ENCODE data around the gene CXXC1. TPM values are rescaled to one million over a fixed set of nuclear protein-coding genes. Genes with fewer than 3 reads are reported as not detected.

Gene CXXC1
- total and polyA plus RNA-seq, 7 donors, result 27.0 to 83.2 (median 49.0) TPM

GRCh38 chr18:50307400-50307737, 19.9 kb upstream of the CXXC1 start:
- TF ChIP-seq CTCF (IDR thresholded peaks at IDR 0.05) (no peak), EP300 (IDR thresholded peaks at IDR 0.05) (no peak), POLR2A (IDR thresholded peaks at IDR 0.05) (no peak), POLR2AphosphoS5 (IDR thresholded peaks at IDR 0.05) (no peak)
- Histone ChIP-seq H3K4me1 (peaks cover 0 to 11% (median 10%) of the 10 kb centered on the region in 4 donors), H3K9me3 (no peaks in the 10 kb centered on the region), H3K27ac (peak overlapping the region in 3 of 4 donors; percentile 33 to 45 (median 35)), H3K27me3 (peaks cover 0 to 13% (median 0%) of the 10 kb centered on the region in 3 donors), H3K4me3 (peak overlapping the region; percentile 26 to 52 (median 50)), H3K36me3 (no peaks in the 10 kb centered on the region)
- intact Hi-C loops (cut with DNase I), result loop anchor here (5.0 kb wide), 2 partner anchors 40 to 70 kb away; partner anchors contain the start of genes CFAP53 and SKA1
- 2 to 4% methylated on average over 8 of the region's 8 CpGs for WGBS, 2 donors
- no peak for DNase-seq

- Histone ChIP-seq H3K27ac (no peak overlapping the region), H3K4me1 (peaks cover 0 to 11% (median 10%) of the 10 kb centered on the region in 4 donors), H3K4me3 (peak overlapping the region in 2 of 4 donors; percentile 52), H3K27me3 (peaks cover 0 to 13% (median 0%) of the 10 kb centered on the region in 3 donors), H3K9me3 (no peaks in the 10 kb centered on the region), H3K36me3 (no peaks in the 10 kb centered on the region)
- DNase-seq, result no peak
- no peak for TF ChIP-seq POLR2A (IDR thresholded peaks at IDR 0.05)
- no peak for TF ChIP-seq POLR2AphosphoS5 (IDR thresholded peaks at IDR 0.05)
- no peak for TF ChIP-seq CTCF (IDR thresholded peaks at IDR 0.05)
- intact Hi-C loops (cut with DNase I), result loop anchor here (5.0 kb wide), 2 partner anchors 40 to 70 kb away; partner anchors contain the start of genes CFAP53 and SKA1
- 73 to 80% methylated on average over 8 of the region's 8 CpGs for WGBS, 2 donors
Observed at GRCh38 chr18:50306944-50307343, 19.5 kb upstream of the CXXC1 start.

- 57 to 69% methylated on average over 5 of the region's 5 CpGs for WGBS, 2 donors
- Histone ChIP-seq H3K27ac (no peak overlapping the region), H3K4me1 (peaks cover 0 to 14% (median 6%) of the 10 kb centered on the region in 4 donors), H3K36me3 (no peaks in the 10 kb centered on the region), H3K27me3 (peaks cover 8 to 50% (median 21%) of the 10 kb centered on the region in 3 donors), H3K9me3 (no peaks in the 10 kb centered on the region), H3K4me3 (no peak overlapping the region)
- no peak for DNase-seq
- intact Hi-C loops (cut with DNase I), result no loop called here
- TF ChIP-seq EP300 (IDR thresholded peaks at IDR 0.05) (no peak), POLR2AphosphoS5 (IDR thresholded peaks at IDR 0.05) (no peak), CTCF (IDR thresholded peaks at IDR 0.05) (no peak), POLR2A (IDR thresholded peaks at IDR 0.05) (no peak)
Observed at GRCh38 chr18:50301074-50301473, 13.6 kb upstream of the CXXC1 start.

GRCh38 chr18:50299626-50300388, 12.3 kb upstream of the CXXC1 start:
- intact Hi-C loops (cut with DNase I), result no loop called here
- no peak for DNase-seq
- TF ChIP-seq POLR2A (IDR thresholded peaks at IDR 0.05) (no peak), POLR2AphosphoS5 (IDR thresholded peaks at IDR 0.05) (no peak), EP300 (IDR thresholded peaks at IDR 0.05) (no peak), CTCF (IDR thresholded peaks at IDR 0.05) (no peak)
- Histone ChIP-seq H3K4me1 (peaks cover 0 to 14% (median 6%) of the 10 kb centered on the region in 4 donors), H3K27ac (no peak overlapping the region), H3K4me3 (no peak overlapping the region), H3K36me3 (no peaks in the 10 kb centered on the region), H3K9me3 (no peaks in the 10 kb centered on the region), H3K27me3 (peaks cover 8 to 50% (median 21%) of the 10 kb centered on the region in 3 donors)
- 81 to 82% methylated on average over 7 of the region's 7 CpGs for WGBS, 2 donors

Data from sigmoid colon (tissue), 7 donors.